HG03196 (cell line): ENCODE data around the gene NME2.
A peak's percentile ranks its signal among the peaks of the same experiment; 100 is the strongest.
"Not testable (repeated sequence)": the region's sequence is repeated elsewhere in the genome, so short reads cannot be mapped to it uniquely, and the experiment has no call there.

Source experiments
- ATAC-seq: cut with Tn5 transposase; IDR thresholded peaks from one replicate; pipeline ENCODE4 v1.9.1; 2021; ENCODE audit not compliant: unreplicated experiment

Gene NME2

GRCh38 chr17:51152766-51153209 lies 13.4 kb upstream of the NME2 start:
- peak; percentile 1 for ATAC-seq

GRCh38 chr17:51153210-51154072 lies 12.8 kb upstream of the NME2 start, which contains the start of gene NME1:
Gene NME1 (plus strand): TSS chr17:51153559. CDS start chr17:51155655, 2,096 bp downstream.
- ATAC-seq = peak; percentile 94

- ATAC-seq = no peak
Measured at GRCh38 chr17:51154176-51154575, 12.0 kb upstream of the NME2 start.

- ATAC-seq = no peak
Measured at GRCh38 chr17:51155416-51155815, 10.8 kb upstream of the NME2 start.

- ATAC-seq = no peak
Measured at GRCh38 chr17:51159604-51160003, 6.6 kb upstream of the NME2 start.

- no peak for ATAC-seq
Measured at GRCh38 chr17:51161541-51161940, 4.7 kb upstream of the NME2 start.

- ATAC-seq = no peak
Measured at GRCh38 chr17:51164911-51165679, 1.1 kb upstream of the NME2 start.

- ATAC-seq = peak; percentile 0
Measured at GRCh38 chr17:51165680-51166197, 472 bp upstream of the NME2 start.

GRCh38 chr17:51166987-51167931 lies 1.0 kb downstream of the NME2 start:
- peak; percentile 50 for ATAC-seq

GRCh38 chr17:51169340-51169739 lies 3.1 kb downstream of the NME2 start:
- ATAC-seq = no peak

- ATAC-seq = no peak
Measured at GRCh38 chr17:51170736-51171135, 4.5 kb downstream of the NME2 start.

GRCh38 chr17:51172030-51172429 lies 5.8 kb downstream of the NME2 start:
- not testable (repeated sequence) for ATAC-seq

- no peak for ATAC-seq
Measured at GRCh38 chr17:51180486-51180885, 14.3 kb downstream of the NME2 start.

- no peak for ATAC-seq
Measured at GRCh38 chr17:51184124-51184523, 17.9 kb downstream of the NME2 start.

GRCh38 chr17:51185763-51186332 lies 19.6 kb downstream of the NME2 start:
- ATAC-seq = no peak

- ATAC-seq = no peak
Measured at GRCh38 chr17:51188271-51188833, 22.1 kb downstream of the NME2 start.

- ATAC-seq = no peak
Measured at GRCh38 chr17:51189162-51189561, 23.0 kb downstream of the NME2 start.

GRCh38 chr17:51189628-51190027 lies 23.4 kb downstream of the NME2 start:
- no peak for ATAC-seq

- no peak for ATAC-seq
Measured at GRCh38 chr17:51191895-51192294, 25.7 kb downstream of the NME2 start.

GRCh38 chr17:51197754-51198153 lies 31.5 kb downstream of the NME2 start:
- no peak for ATAC-seq
